KBM-7 (cell line): ENCODE data around the gene PHACTR3.
A peak's percentile ranks its signal among the peaks of the same experiment; 100 is the strongest.
"Not testable (repeated sequence)": the region's sequence is repeated elsewhere in the genome, so short reads cannot be mapped to it uniquely, and the experiment has no call there.

Source experiments
- DNase-seq: peaks from one replicate; pipeline ENCODE4 v3.0.0-alpha.2; 2015
- in situ Hi-C: fragments of 300-500 bp; cut with MboI; formaldehyde crosslinking; loops from 2 replicates; pipeline ENCODE4 v1.14.3; 2020; ENCODE audit warnings: low sequenced_read_pairs, low pct_unique_long_range_greater_than_20kb, mixed read lengths

PHACTR3 gene

GRCh38 chr20:59835448-59836395 lies 231.4 kb downstream of the PHACTR3 start:
- no peak for DNase-seq
- in situ Hi-C loops, result no loop called here

DNA sequence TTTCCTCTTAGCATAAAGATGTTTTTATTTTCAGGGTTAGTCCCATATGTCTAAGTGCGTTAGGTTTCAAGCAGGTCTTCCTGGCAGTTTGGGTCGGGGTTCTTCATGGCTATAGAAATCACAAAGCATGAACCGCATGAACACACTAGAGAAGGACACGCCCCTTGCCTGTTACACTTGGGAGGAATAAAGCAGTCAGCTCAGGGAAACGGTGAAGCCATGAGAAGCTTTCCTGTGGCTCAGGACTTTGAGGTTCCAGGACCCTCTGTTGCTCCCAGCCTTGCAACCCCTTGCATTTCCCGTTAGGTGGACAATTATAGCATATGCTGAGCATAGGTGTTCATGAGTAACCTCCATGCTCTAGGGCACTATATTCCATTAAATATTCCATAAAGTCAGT lies 232.4 kb downstream of the PHACTR3 start:
- in situ Hi-C loops, result no loop called here

DNA sequence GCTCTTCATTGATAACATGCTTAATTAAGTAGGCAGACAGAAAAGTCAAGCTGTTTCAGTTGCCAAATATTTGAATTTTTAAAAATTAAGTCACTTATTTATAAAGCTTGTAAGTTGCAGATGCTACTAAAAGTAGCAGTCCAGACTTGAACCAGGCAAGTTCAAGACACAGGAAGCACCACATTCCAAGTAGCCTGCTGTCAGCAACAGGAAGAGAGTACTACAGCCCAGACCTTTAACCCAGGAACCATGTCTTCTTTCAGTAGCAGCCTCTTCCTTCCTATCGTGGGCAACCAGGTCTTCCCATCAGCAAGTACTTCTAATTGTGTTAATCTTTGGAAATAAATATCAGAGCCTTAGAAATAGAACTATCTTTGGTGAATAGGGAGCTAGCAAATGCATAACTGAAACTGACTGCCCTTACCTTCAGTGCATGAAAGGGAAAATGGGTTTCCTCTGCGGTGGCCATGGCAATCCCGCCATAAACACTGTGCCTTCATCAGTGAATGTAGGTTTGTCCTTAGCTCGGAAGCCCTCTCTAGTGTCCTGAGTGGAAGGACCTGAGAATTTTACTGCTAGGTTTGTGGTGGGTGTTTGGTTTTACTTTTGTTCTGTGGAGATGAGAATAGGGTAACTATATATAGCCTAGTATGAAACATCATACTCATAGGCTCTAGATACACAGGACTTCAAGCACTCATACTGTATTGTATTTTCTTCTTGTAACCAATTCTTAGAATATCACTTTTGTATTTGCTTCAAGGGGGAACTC lies 233.5 kb downstream of the PHACTR3 start:
- DNase-seq, result no peak
- in situ Hi-C loops, result no loop called here

More for the DNA sequence above, 232.4 kb downstream of the PHACTR3 start:
- no peak for DNase-seq

DNA sequence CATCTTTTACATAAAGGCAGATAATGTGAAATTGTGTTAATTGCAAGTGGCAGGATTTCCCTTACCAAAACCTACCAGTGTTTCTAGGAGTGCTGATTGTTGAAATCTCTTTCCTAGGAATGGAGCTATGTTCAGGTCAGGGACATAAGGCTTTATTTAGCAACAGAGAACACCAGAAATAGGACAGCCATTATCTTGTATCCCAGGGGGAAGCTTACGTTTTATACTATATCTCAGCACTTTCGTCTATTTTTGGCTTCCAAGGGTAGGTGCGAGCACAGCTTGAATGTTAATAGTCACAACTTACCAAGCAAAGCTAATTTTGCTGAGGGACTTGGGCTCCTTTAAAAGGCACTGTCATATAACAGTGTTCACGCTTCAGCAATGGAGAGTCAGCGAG lies 235.1 kb downstream of the PHACTR3 start:
- no peak for DNase-seq
- in situ Hi-C loops, result no loop called here

GRCh38 chr20:59845472-59845871 lies 241.1 kb downstream of the PHACTR3 start:
- no peak for DNase-seq
- in situ Hi-C loops, result no loop called here

- no peak for DNase-seq
- in situ Hi-C loops, result no loop called here
Measured at GRCh38 chr20:59848182-59848581, 243.8 kb downstream of the PHACTR3 start.

- in situ Hi-C loops, result no loop called here
- peak; percentile 52 for DNase-seq
Measured at GRCh38 chr20:59850018-59850641, 245.8 kb downstream of the PHACTR3 start.

GRCh38 chr20:59856526-59856925 lies 252.2 kb downstream of the PHACTR3 start:
- in situ Hi-C loops, result not testable (repeated sequence)

DNA sequence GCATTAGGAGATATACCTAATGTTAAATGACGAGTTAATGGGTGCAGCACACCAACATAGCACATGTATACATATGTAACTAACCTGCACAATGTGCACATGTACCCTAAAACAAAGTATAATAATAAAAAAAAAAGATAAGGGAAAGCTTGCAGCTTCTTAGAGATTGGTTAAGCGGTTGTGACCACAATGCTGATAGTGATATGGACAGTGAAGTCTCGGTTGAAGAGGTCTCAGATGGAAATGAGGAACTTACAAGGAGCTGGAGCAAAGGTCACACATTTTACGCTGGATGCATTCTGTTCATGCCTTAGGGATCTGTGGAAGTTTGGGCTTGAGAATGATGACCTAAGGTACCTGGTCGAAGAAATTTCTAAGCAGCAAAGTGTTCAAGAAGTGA lies 252.6 kb downstream of the PHACTR3 start:
- in situ Hi-C loops, result not testable (repeated sequence)
- peak; percentile 11 for DNase-seq

More at GRCh38 chr20:59856526-59856925, 252.2 kb downstream of the PHACTR3 start:
- DNase-seq, result not testable (repeated sequence)

DNA sequence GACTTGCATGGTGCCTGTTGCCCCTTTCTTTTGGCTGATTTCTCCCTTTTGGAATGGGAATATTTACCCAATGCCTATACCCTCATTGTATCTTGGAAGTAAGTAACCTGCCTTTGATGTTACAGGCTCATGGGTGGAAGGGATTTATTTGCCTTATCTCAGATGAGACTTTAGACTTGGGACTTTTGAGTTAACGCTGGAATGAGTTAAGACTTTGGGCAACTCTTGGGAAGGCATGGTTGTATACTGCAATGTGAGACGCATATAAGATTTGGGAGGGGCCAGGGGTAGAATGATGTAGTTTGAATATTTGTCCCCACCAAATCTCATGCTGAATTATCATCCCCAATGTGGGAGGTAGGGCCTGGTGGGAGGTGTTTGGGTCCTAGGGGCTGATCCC lies 253.6 kb downstream of the PHACTR3 start:
- in situ Hi-C loops, result no loop called here

GRCh38 chr20:59858425-59858824 lies 254.1 kb downstream of the PHACTR3 start:
- in situ Hi-C loops, result no loop called here
- DNase-seq, result no peak

More for the DNA sequence above, 253.6 kb downstream of the PHACTR3 start:
- no peak for DNase-seq

GRCh38 chr20:59861401-59861800 lies 257.1 kb downstream of the PHACTR3 start:
- in situ Hi-C loops, result no loop called here
- no peak for DNase-seq

DNA sequence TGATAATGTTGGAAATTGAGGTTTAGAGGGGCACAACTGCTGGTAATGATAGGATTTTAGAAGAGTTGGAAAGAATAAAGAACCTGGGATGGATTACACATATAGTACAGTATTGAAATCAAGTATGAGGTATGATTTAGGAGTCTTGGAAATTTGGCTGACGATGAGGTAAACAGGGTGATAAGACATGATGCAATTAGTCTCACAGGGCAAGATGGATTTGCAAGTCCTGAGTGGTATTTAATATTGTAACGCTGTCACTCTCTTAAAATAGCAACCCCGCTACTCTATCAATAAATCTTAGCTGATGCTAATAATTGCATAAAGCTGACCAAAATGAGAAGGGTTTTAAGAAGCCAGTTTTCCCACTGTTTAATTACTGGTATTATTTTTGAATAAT lies 258.7 kb downstream of the PHACTR3 start:
- DNase-seq, result no peak
- in situ Hi-C loops, result no loop called here

GRCh38 chr20:59864726-59865125 lies 260.4 kb downstream of the PHACTR3 start:
- in situ Hi-C loops, result no loop called here
- DNase-seq, result no peak

GRCh38 chr20:59866338-59866737 lies 262.0 kb downstream of the PHACTR3 start:
- no peak for DNase-seq
- in situ Hi-C loops, result no loop called here

GRCh38 chr20:59871096-59871495 lies 266.8 kb downstream of the PHACTR3 start:
- no peak for DNase-seq
- in situ Hi-C loops, result no loop called here

- in situ Hi-C loops, result no loop called here
- no peak for DNase-seq
Measured at GRCh38 chr20:59873409-59873808, 269.1 kb downstream of the PHACTR3 start.

GRCh38 chr20:59880198-59880597 lies 275.9 kb downstream of the PHACTR3 start:
- in situ Hi-C loops, result no loop called here
- no peak for DNase-seq

DNA sequence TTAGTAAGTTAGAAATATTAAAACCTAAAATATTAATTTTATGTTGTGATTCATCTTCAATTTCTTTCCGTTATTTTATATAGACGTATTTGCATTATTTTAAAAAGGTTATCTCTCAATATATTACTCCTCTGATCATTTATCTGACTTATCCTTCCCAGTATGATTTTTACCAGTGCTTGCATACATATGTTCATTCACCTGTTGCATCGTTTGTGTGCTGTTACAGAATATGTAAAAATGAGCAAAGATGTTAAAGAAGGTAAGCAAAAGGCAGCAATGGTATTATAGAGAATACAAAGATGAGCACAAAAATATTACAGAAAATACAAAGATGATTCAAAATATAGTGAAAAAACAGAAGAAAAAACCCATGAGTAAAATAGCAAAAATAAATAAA lies 280.2 kb downstream of the PHACTR3 start:
- DNase-seq, result no peak
- in situ Hi-C loops, result no loop called here

GRCh38 chr20:59888050-59888449 lies 283.7 kb downstream of the PHACTR3 start:
- in situ Hi-C loops, result no loop called here
- no peak for DNase-seq
